ENCODE measurements around the gene INTS15. TPM values are rescaled to one million over a fixed set of nuclear protein-coding genes. Genes with fewer than 3 reads are reported as not detected.
A peak's percentile ranks its signal among the peaks of the same experiment; 100 is the strongest.

The INTS15 gene
- polyA plus RNA-seq, 1 donor from 2014 or later, result 36.2 TPM

DNA sequence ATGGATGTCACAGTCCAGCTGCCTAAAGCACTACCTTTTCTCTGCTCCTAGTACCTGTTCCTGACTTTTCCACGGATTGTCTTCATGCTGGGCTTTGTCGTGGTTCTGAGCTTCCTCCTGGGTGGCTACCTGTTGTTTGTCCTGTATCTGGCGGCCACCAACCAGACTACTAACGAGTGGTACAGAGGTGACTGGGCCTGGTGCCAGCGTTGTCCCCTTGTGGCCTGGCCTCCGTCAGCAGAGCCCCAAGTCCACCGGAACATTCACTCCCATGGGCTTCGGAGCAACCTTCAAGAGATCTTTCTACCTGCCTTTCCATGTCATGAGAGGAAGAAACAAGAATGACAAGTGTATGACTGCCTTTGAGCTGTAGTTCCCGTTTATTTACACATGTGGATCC lies 1.3 kb upstream of the INTS15 start:
- Histone ChIP-seq H3F3A (ENCODE audit: insufficient read depth, low read length, poor library complexity, severe bottlenecking) (no peaks in the 10 kb centered on the region), H3K27me3 (ENCODE audit: insufficient read depth, low read depth, low read length) (no peaks in the 10 kb centered on the region), H3K9me3 (ENCODE audit: low read length) (no peaks in the 10 kb centered on the region), H3K4me3 (ENCODE audit: low read length) (no peak overlapping the region), H3K27ac (ENCODE audit: low read length) (no peak overlapping the region), H3K9me2 (ENCODE audit: insufficient read depth, low read length) (no peaks in the 10 kb centered on the region), H4K20me1 (ENCODE audit: insufficient read depth) (no peaks in the 10 kb centered on the region), H2AFZ (ENCODE audit: low read depth, low read length) (no peak overlapping the region), H3K9ac (ENCODE audit: low read length) (no peak overlapping the region), H3K36me3 (ENCODE audit: insufficient read depth, low read length) (no peaks in the 10 kb centered on the region), H3K79me2 (replicated peaks; ENCODE audit: insufficient read depth, low read length) (peaks cover 3% of the 10 kb centered on the region), H3K4me2 (ENCODE audit: low read length) (no peak overlapping the region)
- TF ChIP-seq, protein P1, sequence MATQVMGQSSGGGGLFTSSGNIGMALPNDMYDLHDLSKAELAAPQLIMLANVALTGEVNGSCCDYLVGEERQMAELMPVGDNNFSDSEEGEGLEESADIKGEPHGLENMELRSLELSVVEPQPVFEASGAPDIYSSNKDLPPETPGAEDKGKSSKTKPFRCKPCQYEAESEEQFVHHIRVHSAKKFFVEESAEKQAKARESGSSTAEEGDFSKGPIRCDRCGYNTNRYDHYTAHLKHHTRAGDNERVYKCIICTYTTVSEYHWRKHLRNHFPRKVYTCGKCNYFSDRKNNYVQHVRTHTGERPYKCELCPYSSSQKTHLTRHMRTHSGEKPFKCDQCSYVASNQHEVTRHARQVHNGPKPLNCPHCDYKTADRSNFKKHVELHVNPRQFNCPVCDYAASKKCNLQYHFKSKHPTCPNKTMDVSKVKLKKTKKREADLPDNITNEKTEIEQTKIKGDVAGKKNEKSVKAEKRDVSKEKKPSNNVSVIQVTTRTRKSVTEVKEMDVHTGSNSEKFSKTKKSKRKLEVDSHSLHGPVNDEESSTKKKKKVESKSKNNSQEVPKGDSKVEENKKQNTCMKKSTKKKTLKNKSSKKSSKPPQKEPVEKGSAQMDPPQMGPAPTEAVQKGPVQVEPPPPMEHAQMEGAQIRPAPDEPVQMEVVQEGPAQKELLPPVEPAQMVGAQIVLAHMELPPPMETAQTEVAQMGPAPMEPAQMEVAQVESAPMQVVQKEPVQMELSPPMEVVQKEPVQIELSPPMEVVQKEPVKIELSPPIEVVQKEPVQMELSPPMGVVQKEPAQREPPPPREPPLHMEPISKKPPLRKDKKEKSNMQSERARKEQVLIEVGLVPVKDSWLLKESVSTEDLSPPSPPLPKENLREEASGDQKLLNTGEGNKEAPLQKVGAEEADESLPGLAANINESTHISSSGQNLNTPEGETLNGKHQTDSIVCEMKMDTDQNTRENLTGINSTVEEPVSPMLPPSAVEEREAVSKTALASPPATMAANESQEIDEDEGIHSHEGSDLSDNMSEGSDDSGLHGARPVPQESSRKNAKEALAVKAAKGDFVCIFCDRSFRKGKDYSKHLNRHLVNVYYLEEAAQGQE (IDR thresholded peaks at IDR 0.05; ENCODE audit: borderline replicate concordance), result no peak
- TF ChIP-seq EP300 (conservative IDR thresholded peaks at IDR 0.05; ENCODE audit: poor library complexity, severe bottlenecking) (no peak), MXI1 (conservative IDR thresholded peaks at IDR 0.05; ENCODE audit: poor library complexity, severe bottlenecking) (no peak), RAD21 (conservative IDR thresholded peaks at IDR 0.05) (no peak), POLR2AphosphoS5 (IDR thresholded peaks at IDR 0.05) (no peak), SMC3 (conservative IDR thresholded peaks at IDR 0.05; ENCODE audit: poor library complexity) (no peak), EZH2 (IDR thresholded peaks at IDR 0.05; ENCODE audit: borderline replicate concordance, insufficient read depth, low read length, poor library complexity, severe bottlenecking) (no peak), TAF1 (IDR thresholded peaks at IDR 0.05; ENCODE audit: low read depth) (no peak)
- TF ChIP-seq, protein P2, sequence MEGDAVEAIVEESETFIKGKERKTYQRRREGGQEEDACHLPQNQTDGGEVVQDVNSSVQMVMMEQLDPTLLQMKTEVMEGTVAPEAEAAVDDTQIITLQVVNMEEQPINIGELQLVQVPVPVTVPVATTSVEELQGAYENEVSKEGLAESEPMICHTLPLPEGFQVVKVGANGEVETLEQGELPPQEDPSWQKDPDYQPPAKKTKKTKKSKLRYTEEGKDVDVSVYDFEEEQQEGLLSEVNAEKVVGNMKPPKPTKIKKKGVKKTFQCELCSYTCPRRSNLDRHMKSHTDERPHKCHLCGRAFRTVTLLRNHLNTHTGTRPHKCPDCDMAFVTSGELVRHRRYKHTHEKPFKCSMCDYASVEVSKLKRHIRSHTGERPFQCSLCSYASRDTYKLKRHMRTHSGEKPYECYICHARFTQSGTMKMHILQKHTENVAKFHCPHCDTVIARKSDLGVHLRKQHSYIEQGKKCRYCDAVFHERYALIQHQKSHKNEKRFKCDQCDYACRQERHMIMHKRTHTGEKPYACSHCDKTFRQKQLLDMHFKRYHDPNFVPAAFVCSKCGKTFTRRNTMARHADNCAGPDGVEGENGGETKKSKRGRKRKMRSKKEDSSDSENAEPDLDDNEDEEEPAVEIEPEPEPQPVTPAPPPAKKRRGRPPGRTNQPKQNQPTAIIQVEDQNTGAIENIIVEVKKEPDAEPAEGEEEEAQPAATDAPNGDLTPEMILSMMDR (IDR thresholded peaks at IDR 0.05; ENCODE audit: poor library complexity, severe bottlenecking), result no peak

DNA sequence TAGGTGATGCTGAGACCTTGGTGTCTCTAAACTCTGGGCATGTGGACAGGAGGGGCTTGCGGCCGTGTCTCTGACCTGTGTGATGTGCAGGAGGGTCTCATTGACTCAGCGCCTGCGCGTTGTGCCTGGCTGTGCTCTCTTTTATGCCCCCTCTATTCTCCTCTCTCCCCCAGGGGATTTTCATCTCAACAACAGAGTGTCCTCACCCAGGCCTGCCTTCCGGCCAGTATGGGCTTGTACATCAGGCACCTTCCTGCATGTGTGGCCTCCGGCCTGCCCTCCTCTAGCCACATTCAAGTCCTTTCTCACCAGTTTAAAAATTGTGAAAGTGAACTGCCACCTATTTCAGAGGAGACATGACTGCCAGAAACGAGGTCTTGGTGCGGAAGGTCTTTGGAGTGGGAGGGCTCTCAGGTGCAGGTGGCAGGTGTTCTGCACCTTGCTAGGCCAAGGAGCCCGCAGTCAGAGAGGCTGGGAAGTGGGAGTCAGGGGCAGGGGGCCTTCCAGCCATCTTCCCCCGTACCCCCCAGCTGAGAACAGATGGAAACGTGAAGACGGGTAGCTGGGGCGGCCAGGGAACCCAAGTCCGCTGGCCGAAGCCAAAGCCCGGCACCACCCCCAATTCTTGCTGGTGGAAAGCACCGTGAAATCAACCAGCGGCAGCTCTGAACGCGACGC lies 531 bp upstream of the INTS15 start:
- no peaks in the 10 kb centered on the region for H3F3A ChIP-seq (ENCODE audit: insufficient read depth, low read length, poor library complexity, severe bottlenecking)
- no peaks in the 10 kb centered on the region for H3K36me3 ChIP-seq (ENCODE audit: insufficient read depth, low read length)
- H3K4me2 ChIP-seq (ENCODE audit: low read length), result no peak overlapping the region
- peak overlapping the region; percentile 56 for H2AFZ ChIP-seq (ENCODE audit: low read depth, low read length)
- H3K79me2 ChIP-seq (replicated peaks; ENCODE audit: insufficient read depth, low read length), result peaks cover 3% of the 10 kb centered on the region
- H3K27me3 ChIP-seq (ENCODE audit: insufficient read depth, low read depth, low read length), result no peaks in the 10 kb centered on the region
- TF ChIP-seq, protein P2 (IDR thresholded peaks at IDR 0.05; ENCODE audit: poor library complexity, severe bottlenecking), result no peak
- TF ChIP-seq MXI1 (conservative IDR thresholded peaks at IDR 0.05; ENCODE audit: poor library complexity, severe bottlenecking), result no peak
- TF ChIP-seq TAF1 (IDR thresholded peaks at IDR 0.05; ENCODE audit: low read depth), result no peak
- TF ChIP-seq RAD21 (conservative IDR thresholded peaks at IDR 0.05), result no peak
- no peak for TF ChIP-seq SMC3 (conservative IDR thresholded peaks at IDR 0.05; ENCODE audit: poor library complexity)
- no peak for TF ChIP-seq POLR2AphosphoS5 (IDR thresholded peaks at IDR 0.05)
- TF ChIP-seq EZH2 (IDR thresholded peaks at IDR 0.05; ENCODE audit: borderline replicate concordance, insufficient read depth, low read length, poor library complexity, severe bottlenecking), result no peak
- no peak for TF ChIP-seq EP300 (conservative IDR thresholded peaks at IDR 0.05; ENCODE audit: poor library complexity, severe bottlenecking)
- TF ChIP-seq, protein P1 (IDR thresholded peaks at IDR 0.05; ENCODE audit: borderline replicate concordance), result no peak
- peak overlapping the region; percentile 93 for H3K9ac ChIP-seq (ENCODE audit: low read length)
- H3K9me3 ChIP-seq (ENCODE audit: low read length), result no peaks in the 10 kb centered on the region
- H3K4me3 ChIP-seq (ENCODE audit: low read length), result peak overlapping the region; percentile 59
- H4K20me1 ChIP-seq (ENCODE audit: insufficient read depth), result no peaks in the 10 kb centered on the region
- H3K27ac ChIP-seq (ENCODE audit: low read length), result peak overlapping the region; percentile 39
- no peaks in the 10 kb centered on the region for H3K9me2 ChIP-seq (ENCODE audit: insufficient read depth, low read length)
